Measurements from ENCODE around the gene CES1.
A peak's percentile ranks its signal among the peaks of the same experiment; 100 is the strongest.
"Not testable (repeated sequence)": the region's sequence is repeated elsewhere in the genome, so short reads cannot be mapped to it uniquely, and the experiment has no call there.

The CES1 gene

DNA sequence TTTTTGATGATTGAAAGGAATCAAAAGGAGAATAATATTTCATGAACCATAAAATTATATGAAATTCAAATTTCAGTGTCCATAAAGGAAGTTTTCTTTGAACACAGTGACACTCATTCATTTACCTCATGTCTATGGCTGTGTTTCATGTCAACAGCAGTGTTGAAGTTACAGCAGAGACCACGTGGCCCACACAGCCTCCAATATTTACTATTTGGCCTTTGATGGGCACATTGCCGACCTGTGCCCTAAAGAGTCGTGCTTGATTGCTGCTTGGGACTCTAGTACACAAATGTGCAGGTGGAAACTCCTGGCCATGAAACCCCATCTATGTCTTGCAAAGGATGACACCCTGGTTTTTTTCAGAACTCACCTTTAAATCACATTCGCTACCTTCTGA lies 57.0 kb downstream of the CES1 start:
- no peak overlapping the region for H3K4me3 ChIP-seq (ENCODE audit: low read depth in 1 of 2, low read length in 1 of 2)
- TF ChIP-seq, protein P1, sequence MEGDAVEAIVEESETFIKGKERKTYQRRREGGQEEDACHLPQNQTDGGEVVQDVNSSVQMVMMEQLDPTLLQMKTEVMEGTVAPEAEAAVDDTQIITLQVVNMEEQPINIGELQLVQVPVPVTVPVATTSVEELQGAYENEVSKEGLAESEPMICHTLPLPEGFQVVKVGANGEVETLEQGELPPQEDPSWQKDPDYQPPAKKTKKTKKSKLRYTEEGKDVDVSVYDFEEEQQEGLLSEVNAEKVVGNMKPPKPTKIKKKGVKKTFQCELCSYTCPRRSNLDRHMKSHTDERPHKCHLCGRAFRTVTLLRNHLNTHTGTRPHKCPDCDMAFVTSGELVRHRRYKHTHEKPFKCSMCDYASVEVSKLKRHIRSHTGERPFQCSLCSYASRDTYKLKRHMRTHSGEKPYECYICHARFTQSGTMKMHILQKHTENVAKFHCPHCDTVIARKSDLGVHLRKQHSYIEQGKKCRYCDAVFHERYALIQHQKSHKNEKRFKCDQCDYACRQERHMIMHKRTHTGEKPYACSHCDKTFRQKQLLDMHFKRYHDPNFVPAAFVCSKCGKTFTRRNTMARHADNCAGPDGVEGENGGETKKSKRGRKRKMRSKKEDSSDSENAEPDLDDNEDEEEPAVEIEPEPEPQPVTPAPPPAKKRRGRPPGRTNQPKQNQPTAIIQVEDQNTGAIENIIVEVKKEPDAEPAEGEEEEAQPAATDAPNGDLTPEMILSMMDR (IDR thresholded peaks at IDR 0.05): no peak
- H3K4me1 ChIP-seq (ENCODE audit: control insufficient read depth in 1 of 2, insufficient read depth in 1 of 2, low read depth in 1 of 2, low read length in 1 of 2): no peaks in the 10 kb centered on the region
- no peak overlapping the region for H3K27ac ChIP-seq
- H3K9me3 ChIP-seq: no peaks in the 10 kb centered on the region
- no peaks in the 10 kb centered on the region for H3K36me3 ChIP-seq
- H3K27me3 ChIP-seq: no peaks in the 10 kb centered on the region

DNA sequence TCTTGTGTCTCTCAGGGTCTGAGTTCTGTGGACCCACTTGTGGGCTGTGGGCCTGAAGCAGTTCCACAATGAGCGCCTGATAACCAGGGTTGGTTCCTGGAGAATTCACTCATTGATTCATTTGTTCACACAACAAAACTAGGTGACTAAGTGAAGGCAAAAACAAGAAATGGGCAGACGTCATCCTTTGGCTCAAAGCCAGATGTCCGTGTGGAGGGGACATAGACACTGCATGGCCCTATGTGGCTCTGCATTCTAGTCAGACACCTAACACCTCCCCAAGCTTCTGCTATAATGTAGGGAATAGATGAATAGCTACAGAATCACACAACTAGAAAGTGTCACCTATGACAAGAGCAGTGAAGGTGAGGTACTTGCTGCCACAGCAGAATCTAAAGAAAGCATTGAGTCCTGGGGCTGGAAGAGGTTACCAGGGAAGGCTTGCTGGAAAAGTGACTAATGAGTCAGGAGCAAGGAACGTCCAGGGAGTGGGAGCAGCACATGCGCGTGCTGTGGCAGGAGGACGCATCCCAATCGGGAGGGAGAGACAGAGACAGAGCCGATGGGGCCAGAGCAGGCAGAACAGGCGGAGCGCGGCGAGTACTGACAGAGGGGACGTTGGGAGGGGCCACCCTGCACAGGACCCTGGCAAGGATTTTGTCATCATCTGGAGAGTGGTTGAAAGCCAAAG lies 58.9 kb downstream of the CES1 start:
- no peaks in the 10 kb centered on the region for H3K9me3 ChIP-seq
- no peaks in the 10 kb centered on the region for H3K4me1 ChIP-seq (ENCODE audit: control insufficient read depth in 1 of 2, insufficient read depth in 1 of 2, low read depth in 1 of 2, low read length in 1 of 2)
- no peak overlapping the region for H3K27ac ChIP-seq
- H3K36me3 ChIP-seq: no peaks in the 10 kb centered on the region
- TF ChIP-seq, protein P1 (IDR thresholded peaks at IDR 0.05): no peak
- no peaks in the 10 kb centered on the region for H3K27me3 ChIP-seq
- H3K4me3 ChIP-seq (ENCODE audit: low read depth in 1 of 2, low read length in 1 of 2): no peak overlapping the region

DNA sequence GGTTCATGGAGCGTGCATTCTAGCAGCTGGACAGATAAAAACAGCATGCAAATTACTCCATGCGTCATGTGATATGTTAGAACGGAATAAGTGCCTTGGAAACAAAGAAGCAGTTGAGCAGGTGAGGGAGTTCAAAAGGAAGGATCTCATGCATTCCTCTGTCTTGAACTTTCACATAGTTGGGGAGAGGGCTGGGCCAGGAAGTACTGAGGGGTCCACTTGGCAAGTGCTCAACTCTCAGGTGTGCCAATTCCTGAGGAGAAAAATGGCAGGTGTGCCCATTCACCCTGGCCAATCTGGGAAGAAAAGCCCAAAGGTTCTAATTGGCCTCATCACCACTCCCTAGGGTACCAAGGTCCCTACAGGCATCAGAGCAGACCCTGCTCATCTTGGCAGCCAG lies 67.7 kb downstream of the CES1 start:
- H3K27ac ChIP-seq: no peak overlapping the region
- H3K4me3 ChIP-seq (ENCODE audit: low read depth in 1 of 2, low read length in 1 of 2): no peak overlapping the region
- H3K9me3 ChIP-seq: no peaks in the 10 kb centered on the region
- TF ChIP-seq, protein P1 (IDR thresholded peaks at IDR 0.05): no peak
- no peaks in the 10 kb centered on the region for H3K36me3 ChIP-seq
- H3K4me1 ChIP-seq (ENCODE audit: control insufficient read depth in 1 of 2, insufficient read depth in 1 of 2, low read depth in 1 of 2, low read length in 1 of 2): no peaks in the 10 kb centered on the region
- H3K27me3 ChIP-seq: peaks cover 10% of the 10 kb centered on the region

DNA sequence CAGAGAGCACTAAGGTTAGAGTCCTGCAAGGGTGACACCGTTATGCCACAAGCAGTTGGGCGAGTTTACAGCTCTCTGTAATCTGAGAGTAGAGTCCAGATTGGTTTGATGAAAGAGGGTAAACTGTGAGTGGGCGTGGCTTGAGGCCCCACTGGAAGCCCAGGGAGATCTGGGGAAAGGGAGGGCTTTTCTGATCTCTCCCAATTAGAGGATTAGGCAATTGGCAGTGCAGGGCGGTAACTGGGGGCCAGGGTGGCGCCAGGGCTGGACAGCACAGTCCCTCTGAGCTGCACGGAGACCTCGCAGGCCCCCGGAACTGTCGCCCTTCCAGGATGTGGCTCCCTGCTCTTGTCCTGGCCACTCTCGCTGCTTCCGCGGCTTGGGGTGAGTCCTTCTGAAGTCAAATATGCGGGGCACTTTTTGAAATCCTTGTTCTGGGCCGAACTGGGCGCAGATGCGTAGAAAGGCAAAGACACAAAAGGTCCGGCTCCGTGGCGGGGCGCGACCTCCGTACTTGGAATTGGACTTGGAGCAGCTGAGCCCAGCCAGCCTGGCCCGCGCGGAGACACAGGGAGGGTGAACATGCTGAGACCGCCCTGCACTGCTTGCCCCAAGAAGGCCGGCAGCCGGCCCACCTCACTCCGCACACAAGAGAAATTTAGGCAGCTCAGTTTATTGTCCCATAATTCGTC lies 72.4 kb downstream of the CES1 start:
- TF ChIP-seq, protein P1 (IDR thresholded peaks at IDR 0.05): no peak
- Histone ChIP-seq H3K27me3 (peaks cover 22% of the 10 kb centered on the region), H3K4me3 (ENCODE audit: low read depth in 1 of 2, low read length in 1 of 2) (no peak overlapping the region), H3K9me3 (no peaks in the 10 kb centered on the region), H3K36me3 (no peaks in the 10 kb centered on the region), H3K4me1 (ENCODE audit: control insufficient read depth in 1 of 2, insufficient read depth in 1 of 2, low read depth in 1 of 2, low read length in 1 of 2) (peaks cover 0 to 8% of the 10 kb centered on the region in 2 experiments), H3K27ac (no peak overlapping the region)

DNA sequence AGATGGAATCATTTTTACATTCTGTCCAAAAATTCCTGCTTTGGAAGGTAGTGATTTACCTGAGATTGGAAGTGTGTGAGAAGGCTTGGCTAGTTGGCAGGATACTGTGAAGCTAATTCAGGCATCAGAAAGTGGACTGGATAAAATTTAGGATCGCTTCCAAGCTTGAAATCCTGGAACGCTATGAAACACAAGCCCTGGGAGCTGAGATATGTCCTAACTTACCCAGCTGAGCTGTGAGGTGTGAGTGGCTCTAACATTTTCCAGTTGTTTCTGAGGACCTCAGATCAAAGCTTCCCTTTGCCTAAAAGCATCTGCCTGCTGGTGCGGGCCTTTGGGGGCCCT lies 73.0 kb downstream of the CES1 start:
- H3K4me1 ChIP-seq (ENCODE audit: control insufficient read depth in 1 of 2, insufficient read depth in 1 of 2, low read depth in 1 of 2, low read length in 1 of 2); H3K4me3 ChIP-seq (ENCODE audit: low read depth in 1 of 2, low read length in 1 of 2); H3K9me3 ChIP-seq; H3K27ac ChIP-seq; H3K36me3 ChIP-seq: not testable (repeated sequence)
- H3K27me3 ChIP-seq: peaks cover 22% of the 10 kb centered on the region

DNA sequence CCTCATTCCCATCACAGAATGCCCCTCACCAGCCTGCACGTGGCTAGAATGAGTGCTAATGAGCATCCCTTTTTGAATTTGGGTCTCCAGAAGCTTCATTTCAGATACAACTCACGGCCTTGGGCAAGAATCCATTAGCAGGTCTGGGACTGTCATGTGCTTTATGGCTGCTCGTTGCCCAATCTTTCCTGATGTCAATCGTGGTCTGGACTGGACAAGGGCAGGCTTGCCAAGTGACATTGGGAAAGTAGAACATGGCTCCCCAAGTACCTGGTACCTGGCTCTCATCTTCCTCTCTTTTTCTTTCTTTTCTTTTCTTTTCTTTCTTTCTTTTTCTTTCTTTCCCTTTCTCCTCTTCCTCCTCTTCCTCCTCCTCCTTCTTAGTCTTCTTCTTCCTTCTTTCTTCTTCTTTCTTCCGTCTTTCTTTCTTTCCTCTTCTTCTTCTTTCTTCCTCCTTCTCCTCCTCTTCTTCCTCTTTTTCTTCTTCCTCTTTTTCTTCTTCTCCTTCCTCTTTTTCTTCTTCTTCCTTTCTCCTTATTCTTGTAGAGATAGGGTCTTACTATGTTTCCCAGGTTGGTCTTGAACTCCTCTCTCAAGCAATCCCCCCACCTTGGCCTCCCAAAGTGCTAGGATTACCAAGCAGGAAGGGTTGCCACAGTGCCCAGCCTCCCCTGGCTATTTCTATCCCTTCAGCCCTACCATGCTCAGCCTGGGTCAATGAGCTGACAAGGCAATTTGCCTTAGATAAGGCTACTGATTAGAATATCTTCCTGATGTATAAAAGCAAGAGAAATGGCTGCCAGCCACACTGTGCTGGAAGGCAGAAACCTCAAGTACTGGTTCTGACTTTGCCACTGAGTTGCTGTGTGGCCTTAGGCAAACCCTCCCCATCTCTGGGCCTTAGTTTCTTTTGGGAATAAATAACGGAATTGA lies 75.0 kb downstream of the CES1 start:
- H3K27ac ChIP-seq: peak overlapping the region; percentile 43
- peaks cover 0 to 23% of the 10 kb centered on the region in 2 experiments for H3K4me1 ChIP-seq (ENCODE audit: control insufficient read depth in 1 of 2, insufficient read depth in 1 of 2, low read depth in 1 of 2, low read length in 1 of 2)
- peaks cover 22% of the 10 kb centered on the region for H3K27me3 ChIP-seq
- not testable (repeated sequence) for H3K36me3 ChIP-seq; H3K4me3 ChIP-seq (ENCODE audit: low read depth in 1 of 2, low read length in 1 of 2); H3K9me3 ChIP-seq

Data from neutrophil (primary cell).